Right lung (tissue), 5 donors: Measurements from ENCODE around the gene H2BK1. TPM values are rescaled to one million over a fixed set of nuclear protein-coding genes. Genes with fewer than 3 reads are reported as not detected.

Source experiments
- DNase-seq, 2 donors: peaks; one replicate each; pipeline ENCODE4 v3.0.0-alpha.2; 2013
- polyA plus RNA-seq, 5 donors: library from polyadenylated mRNA; unstranded; fragments of 120-200 nt; gene quantifications; one replicate each; pipeline versions ENCODE4 v1.2.1 to v1.2.3, GENCODE V29; 2013; ENCODE audit warnings: inconsistent platforms in 1 of 5, low replicate concordance in 1 of 5; ENCODE audit not compliant: insufficient read length in 5 of 5, insufficient read depth in 1 of 5

The H2BK1 gene
- polyA plus RNA-seq, 5 donors = 0.35 TPM; not detected in 4

- DNase-seq = no peak
Observed at GRCh38 chr7:151232917-151233701, 22.8 kb upstream of the H2BK1 start.

- DNase-seq = peak; percentile 77 to 78
Observed at GRCh38 chr7:151232091-151232916, 22.0 kb upstream of the H2BK1 start, which contains the start of gene CHPF2. TSS of gene CHPF2 (plus strand) at chr7:151232483. CDS start at chr7:151234012, 1,529 bp downstream.

GRCh38 chr7:151231080-151231479, 20.8 kb upstream of the H2BK1 start:
- DNase-seq = no peak

GRCh38 chr7:151229249-151229648, 19.0 kb upstream of the H2BK1 start:
- no peak for DNase-seq

- DNase-seq = no peak
Observed at GRCh38 chr7:151228024-151228866, 18.0 kb upstream of the H2BK1 start.

- peak; percentile 98 for DNase-seq
Observed at GRCh38 chr7:151226875-151227782, 16.8 kb upstream of the H2BK1 start, which contains the start of gene ABCF2. TSS of gene ABCF2 (minus strand) at chr7:151227205. CDS start at chr7:151226458, 747 bp downstream.

GRCh38 chr7:151226560-151226874, 16.2 kb upstream of the H2BK1 start:
- DNase-seq = no peak

GRCh38 chr7:151225948-151226510, 15.7 kb upstream of the H2BK1 start:
- DNase-seq = no peak

GRCh38 chr7:151223728-151224127, 13.4 kb upstream of the H2BK1 start:
- DNase-seq = no peak

- DNase-seq = no peak
Observed at GRCh38 chr7:151218170-151218569, 7.9 kb upstream of the H2BK1 start.

- no peak for DNase-seq
Observed at GRCh38 chr7:151215396-151215795, 5.1 kb upstream of the H2BK1 start.

- DNase-seq = no peak
Observed at GRCh38 chr7:151213826-151214225, 3.5 kb upstream of the H2BK1 start.

GRCh38 chr7:151212626-151213025, 2.3 kb upstream of the H2BK1 start:
- DNase-seq = no peak

- no peak for DNase-seq
Observed at GRCh38 chr7:151211155-151211772, 976 bp upstream of the H2BK1 start.

- DNase-seq = no peak
Observed at GRCh38 chr7:151209588-151209987, 700 bp downstream of the H2BK1 start.

GRCh38 chr7:151208253-151208862, 1.9 kb downstream of the H2BK1 start:
- no peak for DNase-seq

- peak; percentile 38 to 43 for DNase-seq
Observed at GRCh38 chr7:151207804-151208203, 2.5 kb downstream of the H2BK1 start.

- no peak for DNase-seq
Observed at GRCh38 chr7:151207315-151207714, 3.0 kb downstream of the H2BK1 start.

- DNase-seq = no peak
Observed at GRCh38 chr7:151206914-151207313, 3.4 kb downstream of the H2BK1 start.

- DNase-seq = no peak
Observed at GRCh38 chr7:151205730-151206129, 4.6 kb downstream of the H2BK1 start.
